Measurements from ENCODE around the gene C6orf132.

The C6orf132 gene

GRCh38 chr6:42068872-42069522 is 73.4 kb downstream of the C6orf132 start:
- no peak for DNase-seq

GRCh38 chr6:42068173-42068572 is 74.2 kb downstream of the C6orf132 start:
- DNase-seq = no peak

GRCh38 chr6:42066156-42066675 is 76.2 kb downstream of the C6orf132 start:
- no peak for DNase-seq

GRCh38 chr6:42059743-42060142 is 82.7 kb downstream of the C6orf132 start:
- no peak for DNase-seq

- DNase-seq = no peak
Observed at GRCh38 chr6:42053601-42054000, 88.8 kb downstream of the C6orf132 start.

GRCh38 chr6:42051268-42051653 is 91.2 kb downstream of the C6orf132 start:
- no peak for DNase-seq
